Right lobe of liver (tissue), 6 donors: ENCODE data around the gene ERCC4. TPM values are rescaled to one million over a fixed set of nuclear protein-coding genes. Genes with fewer than 3 reads are reported as not detected.

Experiments used
- ATAC-seq, 4 donors: fragments of 200-7000 bp; cut with Tn5 transposase; one replicate each; pipeline ENCODE4 v1.9.1; 2020; ENCODE audit warnings: mild to moderate bottlenecking in 4 of 4, moderate library complexity in 4 of 4
- DNase-seq, 3 donors: peaks; one replicate each; pipeline ENCODE4 v3.0.0-alpha.2; 2020
- H3K27ac ChIP-seq, 3 donors: fragments of 200-600 bp; one replicate each; pipeline ENCODE4 v1.8.0; 2022
- H3K27me3 ChIP-seq, 2 donors: fragments of 200-600 bp; one replicate each; pipeline ENCODE4 v1.8.0; 2022
- H3K36me3 ChIP-seq, 4 donors: fragments of 200-600 bp; sonication (generic) in 1 of 4; one replicate each; pipeline versions ENCODE4 v1.5.1 to v1.8.0; 2017 to 2022; ENCODE audit warnings: control low read depth in 1 of 4
- H3K4me1 ChIP-seq, 4 donors: fragments of 200-600 bp; sonication (generic) in 1 of 4; one replicate each; pipeline versions ENCODE4 v1.5.1 to v1.8.0; 2017 to 2022; ENCODE audit warnings: control low read depth in 1 of 4
- H3K4me3 ChIP-seq, 3 donors: fragments of 200-600 bp; one replicate each; pipeline ENCODE4 v1.8.0; 2022
- H3K9me3 ChIP-seq, 4 donors: fragments of 200-600 bp; sonication (generic) in 1 of 4; one replicate each; pipeline versions ENCODE4 v1.5.1 to v1.8.0; 2017 to 2022; ENCODE audit warnings: control low read depth in 1 of 4
- CTCF ChIP-seq, 4 donors: fragments of 200-600 bp in 3 of 4; fragments of 450-650 bp in 1 of 4; IDR thresholded peaks; one replicate each; pipeline versions ENCODE4 v1.5.1 to v1.8.0; 2016 to 2022; ENCODE audit warnings: antibody characterized with exemption in 4 of 4, mild to moderate bottlenecking in 2 of 4
- POLR2A ChIP-seq: fragments of 450-650 bp; IDR thresholded peaks from one replicate; pipeline ENCODE4 v1.6.1; 2017; ENCODE audit warnings: antibody characterized with exemption, mild to moderate bottlenecking
- WGBS: methylation state at CpG from one replicate; pipeline ENCODE4 v1.1.6; 2018; ENCODE audit warnings: low coverage, low lambda C conversion rate; ENCODE audit not compliant: insufficient coverage; ENCODE audit errors: missing lambda C conversion rate; 5-methylcytosine and 5-hydroxymethylcytosine counted together
- intact Hi-C, 2 donors: fragments of 100-400 bp; cut with DNase I; formaldehyde crosslinking; loops; one replicate each; pipeline versions ENCODE4 v1.11.2 to v1.14.1; 2022
- total RNA-seq, 6 experiments: library from RNA; depleted of rRNA in 2 of 6; stranded (reverse); fragments of >200 nt in 2 of 6; fragmentation: NEBNext Ultra II Directional in 3 of 6; extraction: Animal tissue kit (Norgen Biotek cat#: 25700) in 3 of 6; gene quantifications; one replicate each; pipeline versions ENCODE4 v1.1.0 to v1.2.4, GENCODE V29; 2016 to 2023
- donor health status: DM: no; HTN: yes; CAD: no.
- donor health status: DM: no; HTN: no; CAD: no.
- donor health status: DM: no; HTN: no; CAD: no.
- donor health status: DM: no; HTN: yes; CAD: no.
- donor health status: DM: no; HTN: yes; CAD: no.

ERCC4 gene
- total RNA-seq, 6 experiments from 2014 or later: 3.4 to 7.3 (median 5.7) TPM

DNA sequence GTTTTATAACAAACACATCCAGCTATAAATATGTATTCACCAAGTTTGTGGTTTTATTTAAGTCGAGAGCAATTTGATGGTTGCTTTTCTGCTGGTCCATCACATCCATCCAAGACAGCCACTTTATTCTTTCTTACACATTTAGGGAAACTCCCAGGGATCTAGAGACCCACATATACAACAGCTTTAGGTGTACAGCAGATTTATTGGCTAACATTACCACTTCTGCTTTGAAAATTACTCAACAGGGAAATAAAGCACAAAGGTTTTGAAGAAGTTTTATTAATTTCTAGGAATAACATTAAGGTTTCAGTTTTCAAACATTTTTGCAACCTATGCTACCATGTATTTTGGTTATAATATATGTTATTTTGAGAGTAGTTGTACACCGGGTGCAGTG is 6.9 kb downstream of the ERCC4 start:
- intact Hi-C loops: no loop called here
- TF ChIP-seq CTCF (IDR thresholded peaks at IDR 0.05): no peak
- TF ChIP-seq POLR2A: no peak
- DNase-seq: no peak
- Histone ChIP-seq H3K4me3 (no peak overlapping the region), H3K27ac (no peak overlapping the region), H3K27me3 (no peaks in the 10 kb centered on the region), H3K4me1 (peaks cover 0 to 8% (median 0%) of the 10 kb centered on the region in 4 donors), H3K36me3 (peaks cover 0 to 40% (median 14%) of the 10 kb centered on the region in 4 donors), H3K9me3 (no peaks in the 10 kb centered on the region)
- no peak for ATAC-seq
- WGBS: 94% methylated on average over 2 of the region's 2 CpGs

DNA sequence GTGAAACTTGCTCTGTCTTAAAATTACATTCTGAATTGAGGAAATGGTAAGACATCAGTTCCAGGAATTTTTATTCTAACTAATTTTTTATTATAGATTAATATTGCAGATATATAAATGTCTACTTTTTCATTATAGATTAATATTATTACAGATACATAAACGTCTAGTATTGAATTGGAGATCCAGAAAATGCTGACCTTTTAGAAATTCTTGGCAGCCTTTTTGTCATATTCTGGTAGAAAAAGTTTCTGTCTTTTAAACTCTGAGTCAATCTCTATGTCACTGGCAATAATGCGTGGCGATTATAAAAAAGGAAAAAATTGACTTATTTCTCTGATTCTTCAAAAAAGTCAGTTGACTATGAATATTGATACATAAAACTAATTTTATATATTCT is 8.7 kb downstream of the ERCC4 start:
- H3K27ac ChIP-seq: no peak overlapping the region
- H3K4me1 ChIP-seq: peaks cover 0 to 4% (median 0%) of the 10 kb centered on the region in 4 donors
- no peaks in the 10 kb centered on the region for H3K9me3 ChIP-seq
- ATAC-seq (no peak), DNase-seq (no peak)
- WGBS: 72% methylated on average over 3 of the region's 3 CpGs
- no peaks in the 10 kb centered on the region for H3K27me3 ChIP-seq
- intact Hi-C loops: no loop called here
- peaks cover 0 to 25% (median 8%) of the 10 kb centered on the region in 4 donors for H3K36me3 ChIP-seq
- TF ChIP-seq CTCF (IDR thresholded peaks at IDR 0.05) (no peak), POLR2A (no peak)
- H3K4me3 ChIP-seq: no peak overlapping the region

DNA sequence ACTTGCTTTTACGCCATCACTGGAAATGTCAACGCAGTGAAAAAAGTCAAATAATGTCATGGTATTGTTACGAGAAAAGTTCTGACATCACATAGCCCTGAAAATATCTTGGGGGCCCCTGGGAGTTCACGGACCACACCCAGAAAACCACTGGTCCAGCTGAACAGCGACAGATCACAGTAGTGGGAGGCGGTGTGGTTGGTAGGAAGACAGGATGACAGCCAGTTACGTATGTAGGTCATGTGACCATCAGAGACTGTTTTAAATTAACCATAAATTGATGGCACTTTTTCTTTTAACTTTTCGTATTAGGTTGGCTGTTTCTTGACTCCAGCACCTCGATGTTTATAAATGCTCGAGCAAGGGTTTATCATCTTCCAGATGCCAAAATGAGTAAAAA is 11.9 kb downstream of the ERCC4 start:
- Histone ChIP-seq H3K4me1 (peaks cover 0 to 8% (median 4%) of the 10 kb centered on the region in 4 donors), H3K9me3 (no peaks in the 10 kb centered on the region), H3K36me3 (peaks cover 0 to 21% (median 11%) of the 10 kb centered on the region in 4 donors), H3K27me3 (no peaks in the 10 kb centered on the region), H3K27ac (no peak overlapping the region), H3K4me3 (no peak overlapping the region)
- ATAC-seq: no peak
- intact Hi-C loops: no loop called here
- no peak for DNase-seq
- TF ChIP-seq CTCF (IDR thresholded peaks at IDR 0.05) (no peak), POLR2A (no peak)
- WGBS: 79% methylated on average over 10 of the region's 10 CpGs

DNA sequence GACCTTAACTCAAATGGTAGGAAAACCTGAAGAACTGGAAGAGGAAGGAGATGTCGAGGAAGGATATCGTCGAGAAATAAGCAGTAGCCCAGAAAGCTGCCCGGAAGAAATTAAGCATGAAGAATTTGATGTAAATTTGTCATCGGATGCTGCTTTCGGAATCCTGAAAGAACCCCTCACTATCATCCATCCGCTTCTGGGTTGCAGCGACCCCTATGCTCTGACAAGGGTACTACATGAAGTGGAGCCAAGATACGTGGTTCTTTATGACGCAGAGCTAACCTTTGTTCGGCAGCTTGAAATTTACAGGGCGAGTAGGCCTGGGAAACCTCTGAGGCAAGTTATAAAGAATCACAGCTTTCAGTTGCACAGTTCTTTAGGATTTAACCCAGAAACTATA is 15.5 kb downstream of the ERCC4 start:
- 93% methylated on average over 10 of the region's 12 CpGs for WGBS
- Histone ChIP-seq H3K4me3 (no peak overlapping the region), H3K9me3 (no peaks in the 10 kb centered on the region), H3K27me3 (no peaks in the 10 kb centered on the region), H3K27ac (no peak overlapping the region), H3K36me3 (peaks cover 0 to 11% (median 11%) of the 10 kb centered on the region in 4 donors), H3K4me1 (peaks cover 0 to 25% (median 10%) of the 10 kb centered on the region in 4 donors)
- TF ChIP-seq POLR2A: no peak
- TF ChIP-seq CTCF (IDR thresholded peaks at IDR 0.05): peak in 3 of 4 donors; percentile 14 to 39 (median 34)
- intact Hi-C loops: no loop called here
- no peak for ATAC-seq
- no peak for DNase-seq

- Histone ChIP-seq H3K4me3 (no peak overlapping the region), H3K36me3 (peaks cover 0 to 11% (median 9%) of the 10 kb centered on the region in 4 donors), H3K27ac (peak overlapping the region in 2 of 3 donors; percentile 57 to 71), H3K27me3 (no peaks in the 10 kb centered on the region), H3K4me1 (peaks cover 0 to 30% (median 14%) of the 10 kb centered on the region in 4 donors), H3K9me3 (no peaks in the 10 kb centered on the region)
- WGBS: 58% methylated on average over 2 of the region's 2 CpGs
- ATAC-seq: no peak
- TF ChIP-seq CTCF (IDR thresholded peaks at IDR 0.05) (no peak), POLR2A (no peak)
- no peak for DNase-seq
- intact Hi-C loops: no loop called here
Observed at GRCh38 chr16:13936155-13936554, 16.2 kb downstream of the ERCC4 start.
